CD4-positive, alpha-beta T cell treated with Interleukin-2 at 100 ng/mL for 4 hours (primary cell): ENCODE data around the gene ANKRD23.

ENCODE experiments used
- DNase-seq: peaks from one replicate; pipeline ENCODE4 v3.0.0-alpha.2; 2020; ENCODE audit warnings: low spot score

The ANKRD23 gene

GRCh38 chr2:96877042-96877451, 33.2 kb upstream of the ANKRD23 start:
- DNase-seq: no peak

DNA sequence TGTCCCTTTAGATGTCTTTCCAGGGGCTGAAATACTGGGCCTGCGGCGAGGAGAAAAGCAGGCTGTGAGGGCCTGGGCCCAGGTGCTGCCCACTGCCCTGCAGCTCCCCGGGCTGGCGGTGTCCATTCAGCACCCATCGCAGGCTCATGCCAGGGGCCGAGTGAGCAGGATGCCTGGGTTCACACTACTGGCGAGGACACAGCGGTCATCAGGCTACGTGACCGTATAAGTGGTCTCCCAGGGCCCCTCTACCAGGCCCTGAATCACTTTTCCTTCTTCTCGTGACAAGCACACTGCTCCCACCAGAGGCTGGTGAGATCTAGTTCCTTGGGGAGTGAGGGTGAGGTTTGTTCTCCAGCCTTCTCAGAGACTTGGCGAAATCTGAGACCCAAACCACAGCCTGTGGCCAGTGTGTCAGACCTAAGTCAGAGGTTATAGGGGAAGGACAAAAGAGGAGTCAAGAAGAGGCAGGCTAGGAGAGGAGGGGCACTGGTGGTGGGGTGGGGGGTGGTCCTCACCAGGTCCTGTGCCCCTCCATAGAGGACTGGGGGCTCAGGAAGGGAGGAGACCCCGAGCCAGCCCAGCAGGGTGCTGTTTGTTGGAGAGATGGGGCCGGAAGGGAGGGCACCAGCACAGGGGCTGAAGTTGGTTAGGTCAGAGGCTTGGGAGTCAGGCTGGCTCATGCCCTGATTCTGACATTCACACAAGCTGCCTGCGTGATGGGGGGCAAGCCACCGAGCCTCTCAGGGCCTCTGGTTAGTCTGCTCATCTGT, 32.6 kb upstream of the ANKRD23 start:
- DNase-seq: no peak

- no peak for DNase-seq
Measured at GRCh38 chr2:96875498-96876268, 31.9 kb upstream of the ANKRD23 start.

- DNase-seq: no peak
Measured at GRCh38 chr2:96874198-96874831, 30.5 kb upstream of the ANKRD23 start.

- no peak for DNase-seq
Measured at GRCh38 chr2:96873651-96874096, 29.9 kb upstream of the ANKRD23 start.

- DNase-seq: no peak
Measured at GRCh38 chr2:96872591-96873349, 28.9 kb upstream of the ANKRD23 start.

GRCh38 chr2:96870626-96871255, 26.9 kb upstream of the ANKRD23 start:
- peak; percentile 63 for DNase-seq

- peak; percentile 40 for DNase-seq
Measured at GRCh38 chr2:96869822-96870625, 26.2 kb upstream of the ANKRD23 start, which contains the start of gene SEMA4C. TSS of gene SEMA4C (minus strand) at chr2:96870080. CDS start at chr2:96867886, 2,194 bp downstream.

GRCh38 chr2:96869281-96869821, 25.5 kb upstream of the ANKRD23 start:
- DNase-seq: no peak

- peak; percentile 47 for DNase-seq
Measured at GRCh38 chr2:96868555-96869280, 24.9 kb upstream of the ANKRD23 start.

DNA sequence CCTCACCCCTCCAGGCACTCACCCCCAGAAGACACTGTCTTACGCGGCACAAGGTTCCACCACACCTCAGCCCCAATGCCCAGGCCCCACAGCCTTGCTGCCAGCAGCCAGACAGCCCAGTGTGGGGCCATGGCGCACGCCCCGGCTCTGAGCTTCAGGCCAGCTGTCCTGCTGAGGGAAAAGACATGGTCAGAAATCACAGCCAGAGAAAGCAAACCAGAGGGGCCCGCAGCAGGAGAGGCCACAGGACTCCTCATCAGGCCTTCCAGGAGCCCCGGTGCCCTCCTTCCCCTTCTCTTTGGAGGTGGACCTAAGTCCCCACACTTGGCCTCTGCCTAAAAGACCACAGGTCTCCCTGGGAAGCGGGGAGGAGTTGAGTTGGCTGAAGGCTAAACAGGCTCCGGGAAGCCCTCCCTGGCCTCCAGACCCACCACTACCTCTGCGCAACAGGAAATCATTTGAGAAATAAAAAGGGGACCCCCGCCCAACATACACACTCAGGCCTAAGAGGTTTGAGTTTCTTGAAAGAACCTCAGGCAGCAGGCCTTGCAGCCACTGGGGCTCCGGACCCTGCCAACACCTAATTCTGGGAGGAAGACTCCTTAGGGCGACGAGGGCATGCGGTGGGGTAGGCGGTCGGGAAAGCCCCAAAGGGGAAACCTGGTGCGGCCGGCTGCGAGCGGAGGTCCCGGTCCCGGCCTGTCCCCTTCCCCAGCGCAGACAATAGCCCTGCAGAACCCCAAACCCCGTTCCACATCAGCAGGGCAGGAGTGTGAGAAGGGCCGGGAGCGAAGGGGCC, 24.1 kb upstream of the ANKRD23 start:
- DNase-seq: no peak

DNA sequence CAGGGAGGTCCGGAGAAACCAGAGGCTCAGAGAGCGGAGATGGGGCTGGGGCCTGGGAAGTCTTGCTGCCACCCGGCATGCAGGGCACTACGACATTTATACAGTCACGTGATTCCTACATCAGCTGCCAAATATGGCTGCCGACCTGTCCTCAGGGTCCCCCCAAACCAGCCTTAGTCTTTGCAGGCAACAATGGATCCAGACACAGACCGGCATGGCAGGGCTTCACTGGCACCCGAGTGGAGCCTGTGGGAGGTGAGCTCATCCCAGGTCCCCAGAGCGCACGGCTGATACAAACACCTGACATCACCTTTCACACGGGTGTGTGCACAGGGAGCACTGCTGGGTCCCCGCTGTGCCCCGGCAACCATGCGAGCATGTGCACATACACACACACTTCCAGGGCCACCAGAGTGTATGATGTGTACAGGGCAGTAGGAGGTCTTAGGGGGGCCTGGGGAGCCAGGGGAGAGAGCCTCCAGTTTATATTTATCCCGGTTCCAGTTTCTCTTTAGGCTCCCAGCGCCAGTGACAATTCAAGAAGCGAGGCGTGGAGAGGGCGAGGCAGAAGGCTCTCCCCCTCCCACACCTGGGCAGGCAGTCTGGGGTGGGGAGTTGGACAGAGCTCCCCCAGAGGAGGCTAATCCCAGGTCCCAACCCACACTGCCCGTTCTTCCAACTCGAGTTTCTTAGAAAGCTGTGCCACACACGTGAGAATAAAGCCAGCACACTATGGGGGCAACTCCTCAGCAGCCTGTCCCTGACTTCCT, 23.4 kb upstream of the ANKRD23 start:
- no peak for DNase-seq

- DNase-seq: no peak
Measured at GRCh38 chr2:96866586-96866985, 22.8 kb upstream of the ANKRD23 start.

GRCh38 chr2:96866149-96866548, 22.3 kb upstream of the ANKRD23 start:
- DNase-seq: no peak

GRCh38 chr2:96865654-96866053, 21.8 kb upstream of the ANKRD23 start:
- DNase-seq: no peak

GRCh38 chr2:96864343-96865091, 20.7 kb upstream of the ANKRD23 start:
- DNase-seq: no peak
